Fibroblast of mammary gland (primary cell): ENCODE results near the gene GPR108.

Source experiments
- DNase-seq: peaks from one replicate; pipeline ENCODE4 v3.0.0-alpha.2; 2010; ENCODE audit warnings: low read depth
- H3K4me3 ChIP-seq: 2 replicates; pipeline ENCODE4 v1.5.1; 2011; ENCODE audit warnings: low read depth, mild to moderate bottlenecking, low read length, moderate library complexity; ENCODE audit not compliant: control insufficient read depth
- CTCF ChIP-seq: conservative IDR thresholded peaks from 2 replicates; pipeline ENCODE4 v1.5.1; 2011; ENCODE audit warnings: low read depth, low read length, inconsistent platforms; ENCODE audit not compliant: control insufficient read depth, insufficient read depth

The GPR108 gene

GRCh38 chr19:6745965-6746364 is 8.6 kb upstream of the GPR108 start:
- no peak for DNase-seq

DNA sequence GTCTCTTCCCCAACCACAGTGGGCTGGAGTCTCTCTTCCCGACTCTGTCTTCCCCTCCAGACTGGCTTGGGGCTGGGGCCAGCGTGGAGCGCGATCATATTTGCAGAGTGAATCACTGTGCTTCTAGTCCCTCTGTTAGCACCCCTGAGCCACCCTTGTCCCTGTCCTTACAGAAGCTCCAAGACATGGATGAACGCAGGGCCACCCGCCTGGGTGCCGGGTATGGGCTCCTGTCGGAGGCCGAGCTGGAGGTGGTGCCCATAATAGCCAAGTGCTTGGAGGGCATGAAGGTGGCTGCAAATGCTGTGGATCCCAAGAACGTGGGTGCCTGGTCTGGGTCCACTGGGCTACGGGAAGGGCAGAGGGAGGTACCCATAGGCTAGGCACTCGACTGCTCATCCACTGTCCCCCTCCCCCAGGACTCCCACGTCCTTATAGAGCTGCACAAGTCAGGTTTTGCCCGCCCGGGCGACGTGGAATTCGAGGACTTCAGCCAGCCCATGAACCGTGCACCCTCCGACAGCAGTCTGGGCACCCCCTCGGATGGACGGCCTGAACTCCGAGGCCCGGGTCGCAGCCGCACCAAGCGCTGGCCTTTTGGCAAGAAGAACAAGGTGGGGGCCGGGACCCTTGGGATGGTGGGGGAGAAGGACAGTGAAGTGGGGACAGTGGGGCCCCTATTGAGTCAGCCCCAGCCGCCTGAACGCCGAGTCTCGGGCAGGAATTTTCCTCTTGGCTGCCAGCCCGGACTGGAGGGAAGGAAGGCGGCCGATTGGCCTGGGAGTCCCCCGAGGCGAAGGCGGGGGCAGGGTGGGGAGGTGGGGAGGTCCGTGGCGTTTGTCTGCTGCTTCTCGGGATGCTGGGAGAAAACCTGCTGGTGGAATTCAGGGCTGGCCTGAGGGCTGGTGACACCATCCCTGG is 7.3 kb upstream of the GPR108 start:
- peak overlapping the region; percentile 9 for H3K4me3 ChIP-seq
- DNase-seq: peak; percentile 85
- TF ChIP-seq CTCF: no peak

More at GRCh38 chr19:6745965-6746364, 8.6 kb upstream of the GPR108 start:
- H3K4me3 ChIP-seq: no peak overlapping the region
- TF ChIP-seq CTCF: no peak

- H3K4me3 ChIP-seq: peak overlapping the region; percentile 9
- DNase-seq: peak; percentile 36
Observed at GRCh38 chr19:6743714-6744380, 6.5 kb upstream of the GPR108 start.

GRCh38 chr19:6743066-6743465 is 5.7 kb upstream of the GPR108 start:
- H3K4me3 ChIP-seq: no peak overlapping the region
- no peak for TF ChIP-seq CTCF
- DNase-seq: no peak

More at GRCh38 chr19:6743714-6744380, 6.5 kb upstream of the GPR108 start:
- TF ChIP-seq CTCF: no peak

DNA sequence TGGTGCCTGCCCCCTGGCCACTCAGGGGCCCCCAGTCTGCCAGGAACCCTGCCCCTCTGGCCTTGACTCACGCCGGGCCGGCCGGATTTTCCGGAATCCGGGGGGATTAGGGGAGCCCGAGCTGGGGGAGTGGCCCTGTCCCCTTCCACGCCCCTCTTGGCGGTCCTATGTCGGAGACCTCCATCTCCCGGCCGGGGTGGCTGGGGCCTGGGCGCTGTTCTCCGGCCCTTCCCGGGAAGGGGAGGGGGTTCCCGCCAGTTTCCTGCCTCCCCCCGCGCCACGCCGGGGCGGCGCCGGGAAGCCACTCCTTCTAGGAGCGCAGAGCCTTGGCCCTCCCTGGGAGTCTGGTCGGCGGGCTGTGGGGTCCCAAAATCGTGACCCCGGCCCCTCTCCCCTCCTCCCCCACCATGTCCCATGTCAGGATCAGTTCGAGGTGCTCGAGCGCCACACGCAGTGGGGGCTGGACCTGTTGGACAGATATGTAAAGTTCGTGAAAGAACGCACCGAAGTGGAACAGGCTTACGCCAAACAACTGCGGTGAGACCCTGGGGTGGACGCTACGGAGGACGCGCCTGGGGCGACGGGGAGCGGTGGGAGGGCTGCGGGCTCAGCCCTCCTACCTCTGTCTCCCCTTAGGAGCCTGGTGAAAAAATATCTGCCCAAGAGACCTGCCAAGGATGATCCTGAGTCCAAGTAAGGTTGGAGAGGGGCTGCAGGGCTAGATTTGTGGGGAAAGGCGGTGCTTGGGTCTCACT is 3.4 kb upstream of the GPR108 start:
- DNase-seq: peak; percentile 19
- no peak for TF ChIP-seq CTCF

DNA sequence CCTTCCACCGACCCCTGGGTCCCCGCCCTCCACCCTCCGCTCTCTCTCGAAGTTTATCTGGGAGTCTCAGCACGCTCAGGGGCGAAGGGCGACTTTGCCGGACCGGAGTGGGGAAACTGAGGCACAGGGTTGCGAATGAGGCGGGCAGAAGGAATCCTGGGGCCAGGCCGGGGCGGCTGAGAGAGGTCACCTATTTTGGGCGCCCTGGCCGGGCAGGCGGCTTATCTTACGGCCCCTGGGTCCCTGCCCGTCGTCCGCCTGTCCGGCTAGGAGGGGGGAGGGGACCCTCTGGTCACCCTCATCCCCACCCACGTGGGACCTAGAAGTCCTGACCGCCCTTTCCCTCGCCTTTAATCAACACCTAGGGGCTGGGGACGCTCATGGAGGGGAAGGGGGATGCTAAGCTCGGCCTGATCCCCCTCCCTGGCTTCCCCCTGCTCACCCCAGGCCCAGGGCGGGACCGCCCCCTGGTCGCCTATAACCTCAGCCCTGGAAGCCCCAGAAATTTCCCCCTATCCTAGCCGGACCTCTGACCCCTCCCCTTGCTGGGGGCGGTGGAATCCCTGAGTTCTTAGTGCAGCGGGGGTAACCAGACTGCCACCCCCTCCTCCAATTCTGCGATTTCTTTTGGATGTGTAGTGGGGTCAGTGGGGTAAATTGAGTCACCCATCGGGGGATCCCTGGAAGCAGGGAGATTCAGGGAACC is 2.7 kb upstream of the GPR108 start:
- TF ChIP-seq CTCF: no peak
- H3K4me3 ChIP-seq: peak overlapping the region; percentile 85
- no peak for DNase-seq

More for the DNA sequence above, 3.4 kb upstream of the GPR108 start:
- H3K4me3 ChIP-seq: peak overlapping the region; percentile 85
